Fibroblast of skin of back (primary cell): ENCODE results near the gene TMEM239.
"Not testable (repeated sequence)": the region's sequence is repeated elsewhere in the genome, so short reads cannot be mapped to it uniquely, and the experiment has no call there.

Experiments used
- DNase-seq: peaks from one replicate; pipeline ENCODE4 v3.0.0-alpha.2; 2013

Gene TMEM239

GRCh38 chr20:2820896-2821869 lies 5.0 kb downstream of the TMEM239 start:
- no peak for DNase-seq

- DNase-seq = no peak
These were observed 5.9 kb downstream of the TMEM239 start for GRCh38 chr20:2822073-2822472.

GRCh38 chr20:2825761-2826160 lies 9.6 kb downstream of the TMEM239 start:
- no peak for DNase-seq

- DNase-seq = no peak
These were observed 10.5 kb downstream of the TMEM239 start for GRCh38 chr20:2826655-2827054.

- no peak for DNase-seq
These were observed 13.2 kb downstream of the TMEM239 start for GRCh38 chr20:2829376-2829775.

GRCh38 chr20:2831206-2831605 lies 15.0 kb downstream of the TMEM239 start:
- not testable (repeated sequence) for DNase-seq

GRCh38 chr20:2833761-2834160 lies 17.6 kb downstream of the TMEM239 start:
- no peak for DNase-seq

- DNase-seq = no peak
These were observed 18.4 kb downstream of the TMEM239 start for GRCh38 chr20:2834401-2835110.

- DNase-seq = no peak
These were observed 19.2 kb downstream of the TMEM239 start for GRCh38 chr20:2835331-2835796.

GRCh38 chr20:2836035-2836434 lies 19.9 kb downstream of the TMEM239 start:
- no peak for DNase-seq

GRCh38 chr20:2837221-2837960 lies 21.2 kb downstream of the TMEM239 start:
- no peak for DNase-seq

- no peak for DNase-seq
These were observed 22.1 kb downstream of the TMEM239 start for GRCh38 chr20:2838170-2838797.

- no peak for DNase-seq
These were observed 22.9 kb downstream of the TMEM239 start for GRCh38 chr20:2838847-2839671.

GRCh38 chr20:2839732-2840137 lies 23.6 kb downstream of the TMEM239 start:
- no peak for DNase-seq

- peak; percentile 87 for DNase-seq
These were observed 24.2 kb downstream of the TMEM239 start, which contains the start of the genes PCED1A and VPS16 for GRCh38 chr20:2840138-2840966. TSS of gene PCED1A (minus strand) at chr20:2840655. CDS start at chr20:2839912, 743 bp downstream. TSS of gene VPS16 (plus strand) at chr20:2840745. CDS start at chr20:2840775, 30 bp downstream.

GRCh38 chr20:2840967-2841531 lies 24.9 kb downstream of the TMEM239 start:
- DNase-seq = peak; percentile 74

GRCh38 chr20:2845607-2846006 lies 29.4 kb downstream of the TMEM239 start:
- DNase-seq = no peak

- no peak for DNase-seq
These were observed 30.5 kb downstream of the TMEM239 start for GRCh38 chr20:2846698-2847097.

GRCh38 chr20:2847802-2848201 lies 31.6 kb downstream of the TMEM239 start:
- DNase-seq = no peak

GRCh38 chr20:2849529-2849928 lies 33.4 kb downstream of the TMEM239 start:
- DNase-seq = no peak
